ENCODE measurements around the gene HSD11B1. TPM values are rescaled to one million over a fixed set of nuclear protein-coding genes. Genes with fewer than 3 reads are reported as not detected.

HSD11B1 gene
- total RNA-seq, 1 donor from 2014 or later = 6.0 TPM

- DNase-seq (ENCODE audit: low spot score) (no peak), ATAC-seq (peak; percentile 7)
- intact Hi-C loops (cut with DNase I) = no loop called here
Observed at GRCh38 chr1:209769971-209770370, 65.3 kb downstream of the HSD11B1 start.

DNA sequence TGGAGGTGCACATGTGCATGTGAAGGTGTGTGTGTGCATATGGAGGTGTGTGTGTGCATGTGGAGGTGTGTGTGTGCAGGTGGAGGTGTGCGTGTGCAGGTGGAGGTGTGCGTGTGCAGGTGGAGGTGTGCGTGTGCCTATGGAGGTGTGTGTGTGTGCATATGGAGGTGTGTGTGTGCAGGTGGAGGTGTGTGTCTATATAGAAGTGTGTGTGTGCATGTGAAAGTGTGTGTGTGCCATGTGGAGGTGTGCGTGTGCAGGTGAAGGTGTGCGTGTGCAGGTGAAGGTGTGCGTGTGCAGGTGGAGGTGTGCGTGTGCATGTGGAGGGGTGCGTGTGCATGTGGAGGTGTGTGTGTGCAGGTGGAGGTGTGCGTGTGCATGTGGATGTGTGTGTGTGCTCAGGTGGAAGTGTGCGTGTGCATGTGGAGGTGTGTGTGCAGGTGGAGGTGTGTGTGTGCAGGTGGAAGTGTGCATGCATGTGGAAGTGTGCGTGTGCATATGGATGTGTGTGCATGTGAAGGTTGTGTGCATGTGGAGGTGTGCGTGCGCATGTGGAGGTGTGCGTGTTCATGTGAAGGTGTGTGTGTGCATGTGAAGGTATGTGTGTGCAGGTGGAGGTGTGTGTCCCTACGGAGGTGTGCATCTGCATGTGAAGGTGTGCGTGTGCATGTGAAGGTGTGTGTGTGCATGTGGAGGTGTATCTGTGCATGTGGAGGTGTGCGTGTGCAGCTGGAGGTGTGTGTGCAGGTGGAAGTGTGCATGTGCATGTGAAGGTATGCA is 66.2 kb downstream of the HSD11B1 start:
- intact Hi-C loops (cut with DNase I) = no loop called here
- no peak for DNase-seq (ENCODE audit: low spot score)
- no peak for ATAC-seq

DNA sequence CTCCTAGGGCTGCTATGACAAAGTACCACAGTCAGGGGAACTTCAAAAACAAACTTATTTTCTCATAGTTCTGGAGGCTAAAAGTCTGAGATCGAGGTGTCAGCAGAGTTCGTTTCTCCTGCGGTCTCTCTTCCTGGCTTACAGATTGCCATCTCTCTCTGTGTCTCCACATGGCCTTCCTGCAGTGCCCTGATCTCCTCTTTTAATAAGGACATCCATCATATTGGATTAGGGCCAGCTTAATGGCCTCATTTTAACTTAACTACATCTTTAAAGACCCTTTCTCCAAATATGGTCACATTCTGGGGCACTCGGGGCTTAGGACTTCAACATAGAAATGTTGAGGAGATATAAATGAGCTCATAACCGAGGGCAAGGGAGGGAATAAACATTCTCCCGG is 67.5 kb downstream of the HSD11B1 start:
- intact Hi-C loops (cut with DNase I) = no loop called here
- no peak for DNase-seq (ENCODE audit: low spot score)
- ATAC-seq = no peak

DNA sequence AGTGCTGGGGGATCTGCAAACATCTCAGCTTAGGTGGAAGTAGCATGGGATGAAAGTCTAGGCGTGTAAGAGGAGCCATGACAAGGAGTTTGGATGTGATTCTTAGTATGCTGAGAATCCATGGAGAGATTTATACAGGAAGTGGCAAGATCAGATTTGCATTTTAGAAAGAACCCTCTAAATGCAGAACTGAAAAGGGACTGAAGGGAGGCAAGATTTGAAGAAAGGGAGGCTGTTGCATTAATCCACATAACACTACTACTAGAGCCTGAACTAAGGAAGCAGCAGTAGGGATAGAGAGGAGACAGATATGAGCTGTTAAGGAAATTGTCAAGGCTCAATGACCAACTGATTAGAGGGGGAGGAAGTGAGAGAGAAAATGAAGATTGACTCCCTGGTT is 69.9 kb downstream of the HSD11B1 start:
- intact Hi-C loops (cut with DNase I) = no loop called here
- ATAC-seq (no peak), DNase-seq (ENCODE audit: low spot score) (no peak)

DNA sequence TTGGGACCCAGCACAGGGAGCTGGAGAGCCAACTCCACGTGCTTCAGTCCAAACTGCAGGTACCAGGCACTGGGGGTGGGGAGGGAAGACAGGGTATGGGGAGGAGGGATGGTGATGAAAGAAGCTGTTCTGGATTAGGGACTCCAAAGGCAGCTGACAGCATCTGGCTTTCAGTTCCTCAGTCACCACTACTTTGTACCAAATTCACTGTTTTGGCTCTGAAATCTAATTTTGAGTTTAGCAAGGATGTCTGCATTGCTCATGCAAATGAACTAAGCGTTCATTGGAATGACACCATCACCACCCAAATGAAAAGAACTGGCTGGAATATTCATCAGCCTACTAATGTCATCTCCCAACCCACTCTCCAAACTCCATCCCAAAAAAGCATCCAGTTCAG is 71.0 kb downstream of the HSD11B1 start:
- DNase-seq (ENCODE audit: low spot score) (no peak), ATAC-seq (no peak)
- intact Hi-C loops (cut with DNase I) = no loop called here

DNA sequence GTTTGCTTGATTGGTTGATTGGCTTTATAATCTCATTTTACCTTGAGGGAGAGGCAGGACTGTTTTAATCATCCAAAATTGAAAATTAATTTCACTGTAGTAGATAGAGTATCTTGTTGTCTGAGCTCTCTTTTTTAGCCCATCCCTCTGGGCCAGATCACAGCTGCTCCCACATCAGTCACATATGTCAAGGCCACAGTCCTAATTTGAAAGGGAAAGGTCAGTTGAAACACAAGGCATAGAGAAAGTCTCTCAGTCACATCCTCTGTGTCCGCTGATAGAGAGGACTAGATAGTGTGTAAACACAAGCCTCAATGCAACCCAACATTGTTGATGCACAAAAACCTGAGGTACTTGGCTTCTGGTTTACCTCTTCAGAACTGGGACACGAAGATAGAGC is 72.9 kb downstream of the HSD11B1 start:
- ATAC-seq = no peak
- DNase-seq (ENCODE audit: low spot score) = no peak
- intact Hi-C loops (cut with DNase I) = loop anchor here (1.0 kb wide), 1 partner anchor 23 kb away; no protein-coding TSS in a partner anchor

DNA sequence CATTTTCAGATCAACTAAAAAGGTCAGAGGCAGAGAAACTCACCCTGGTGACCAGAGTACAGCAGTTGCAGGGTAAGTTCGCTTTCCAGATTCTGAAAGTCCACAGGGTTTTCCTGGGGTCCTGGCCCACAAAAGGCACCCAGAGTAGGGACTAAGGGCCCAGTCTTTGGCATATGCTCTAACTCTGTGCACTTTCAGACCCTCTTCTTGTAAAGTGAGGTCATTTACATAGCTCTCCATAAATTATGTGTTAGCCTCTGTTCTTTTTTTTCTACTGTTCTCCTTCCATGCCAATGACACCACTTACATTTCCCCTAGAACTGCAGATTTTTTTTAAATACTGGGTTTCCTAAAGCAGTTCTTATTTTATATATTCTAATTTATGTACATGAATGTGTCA is 73.5 kb downstream of the HSD11B1 start:
- ATAC-seq = no peak
- intact Hi-C loops (cut with DNase I) = no loop called here

DNA sequence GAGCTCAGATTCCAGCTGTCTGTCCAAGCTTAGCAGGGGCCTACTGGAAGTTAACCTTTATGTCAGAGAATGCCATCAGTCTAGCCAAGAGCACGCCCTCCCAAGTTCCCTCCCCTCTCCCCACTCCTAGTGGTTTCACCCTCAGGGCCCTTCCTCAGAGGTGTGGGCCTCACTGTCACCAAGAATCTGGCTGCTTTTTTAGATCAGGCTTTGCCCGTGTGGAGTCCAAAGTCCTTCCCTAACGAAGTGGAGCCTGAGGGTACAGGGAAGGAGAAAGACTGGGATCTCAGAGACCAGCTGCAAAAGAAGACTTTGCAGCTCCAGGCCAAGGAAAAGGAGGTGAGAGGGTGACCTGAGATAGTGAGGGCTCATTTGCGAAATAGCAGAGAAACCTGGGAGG is 75.6 kb downstream of the HSD11B1 start:
- intact Hi-C loops (cut with DNase I) = no loop called here
- ATAC-seq (no peak), DNase-seq (ENCODE audit: low spot score) (no peak)

More for the DNA sequence above, 73.5 kb downstream of the HSD11B1 start:
- DNase-seq (ENCODE audit: low spot score) = no peak

- intact Hi-C loops (cut with DNase I) = no loop called here
- no peak for DNase-seq (ENCODE audit: low spot score)
- no peak for ATAC-seq
Observed at GRCh38 chr1:209783386-209783785, 78.7 kb downstream of the HSD11B1 start.

Other genes starting within 250 kb of the HSD11B1 start
- gene CAMK1G, start 121.1 kb upstream of the HSD11B1 start, total RNA-seq = 0.18 TPM
- 2.8 TPM for gene LAMB3, start 52.4 kb upstream of the HSD11B1 start, total RNA-seq
- 93.0 TPM for gene G0S2, start 29.4 kb upstream of the HSD11B1 start, total RNA-seq
- 8.3 TPM for gene TRAF3IP3, start 51.2 kb downstream of the HSD11B1 start, total RNA-seq
- 1.5 TPM for gene C1orf74, start 79.7 kb downstream of the HSD11B1 start, total RNA-seq
- 1.8 TPM for gene IRF6, start 101.3 kb downstream of the HSD11B1 start, total RNA-seq
- 7.7 TPM for gene UTP25, start 123.1 kb downstream of the HSD11B1 start, total RNA-seq
- 3.8 TPM for gene SYT14, start 233.4 kb downstream of the HSD11B1 start, total RNA-seq